H1 (cell line): ENCODE data around the gene TFAP2C. TPM values are rescaled to one million over a fixed set of nuclear protein-coding genes. Genes with fewer than 3 reads are reported as not detected.
A peak's percentile ranks its signal among the peaks of the same experiment; 100 is the strongest.

ENCODE experiments used
- CTCF ChIA-PET: fragments of 300-600 bp; sonication (Branson Sonifier 250); formaldehyde crosslinking; loops from one replicate; lab custom pipeline; 2021; ENCODE audit not compliant: partially characterized antibody; lab: Charles Lee
- POLR2A ChIA-PET: fragments of 300-600 bp; sonication (Branson Sonifier 250); formaldehyde crosslinking; loops from one replicate; lab custom pipeline; 2021; ENCODE audit warnings: inconsistent platforms; ENCODE audit not compliant: partially characterized antibody; lab: Charles Lee
- DNase-seq, 2 experiments: peaks; one replicate each; pipeline versions ENCODE4 v3.0.0 to v3.0.0-alpha.2; 2010 to 2022; ENCODE audit warnings: low spot score in 2 of 2, low read depth in 1 of 2, mixed read lengths in 1 of 2
- FAIRE-seq: peaks from 2 replicates; lab custom pipeline; 2011; peaks lifted over from hg19 to GRCh38; lab: Jason Lieb, UNC
- H2AFZ ChIP-seq: 2 replicates; pipeline ENCODE4 v1.8.1; 2012; ENCODE audit warnings: low read length, inconsistent platforms
- H2AK5ac ChIP-seq: 2 replicates; pipeline ENCODE4 v1.6.1; 2013; ENCODE audit warnings: low read depth, low read length
- H2BK120ac ChIP-seq: replicated peaks from 2 replicates; pipeline ENCODE3; 2013; ENCODE audit warnings: low read depth, low read length, inconsistent platforms
- H2BK12ac ChIP-seq: 2 replicates; pipeline ENCODE4 v1.6.1; 2013; ENCODE audit warnings: low read depth, low read length
- H2BK15ac ChIP-seq: 2 replicates; pipeline ENCODE4 v1.6.1; 2013; ENCODE audit warnings: low read length
- H2BK20ac ChIP-seq: 2 replicates; pipeline ENCODE4 v1.6.1; 2013; ENCODE audit warnings: low read length
- H2BK5ac ChIP-seq: 2 replicates; pipeline ENCODE4 v1.6.1; 2013; ENCODE audit warnings: low read depth, low read length
- H3K14ac ChIP-seq: 2 replicates; pipeline ENCODE4 v1.6.1; 2013; ENCODE audit warnings: inconsistent platforms; ENCODE audit not compliant: insufficient read length
- H3K18ac ChIP-seq: 2 replicates; pipeline ENCODE4 v1.6.1; 2013; ENCODE audit warnings: low read length; ENCODE audit errors: extremely low read depth
- H3K23ac ChIP-seq: 2 replicates; pipeline ENCODE4 v1.6.1; 2013; ENCODE audit warnings: inconsistent platforms; ENCODE audit not compliant: insufficient read length
- H3K23me2 ChIP-seq: 2 replicates; pipeline ENCODE4 v1.6.1; 2013; ENCODE audit warnings: low read depth, low read length
- H3K27ac ChIP-seq: 2 replicates; pipeline ENCODE4 v1.6.1; 2011; ENCODE audit warnings: low read depth, low read length, inconsistent platforms
- H3K27me3 ChIP-seq, 4 experiments: replicated peaks in 1 of 4; 1 replicate in 1 of 4; 2 replicates in 3 of 4; pipeline versions ENCODE4 v1.6.1 to v1.8.1; 2011 to 2013; ENCODE audit warnings: low read length in 3 of 4, mild to moderate bottlenecking in 3 of 4, inconsistent platforms in 2 of 4, mixed read lengths in 2 of 4, moderate library complexity in 1 of 4; ENCODE audit not compliant: control insufficient read depth in 3 of 4, insufficient read depth in 3 of 4; ENCODE audit errors: extremely low read depth in 1 of 4
- H3K36me3 ChIP-seq, 4 experiments: 2 replicates each; pipeline versions ENCODE4 v1.6.1 to v1.8.1; 2011 to 2013; ENCODE audit warnings: mild to moderate bottlenecking in 4 of 4, low read length in 3 of 4, moderate library complexity in 2 of 4, control low read depth in 1 of 4, inconsistent platforms in 1 of 4; ENCODE audit not compliant: insufficient read depth in 4 of 4, control insufficient read depth in 2 of 4
- H3K4ac ChIP-seq: replicated peaks from 2 replicates; pipeline ENCODE3; 2013; ENCODE audit warnings: low read length, low read depth, mixed read lengths, inconsistent platforms; ENCODE audit not compliant: insufficient read length
- H3K4me1 ChIP-seq, 4 experiments: replicated peaks in 1 of 4; 1 replicate in 1 of 4; 2 replicates in 3 of 4; pipeline versions ENCODE4 v1.6.1 to v1.8.1; 2011 to 2013; ENCODE audit warnings: low read length in 3 of 4, inconsistent platforms in 2 of 4, mixed read lengths in 1 of 4; ENCODE audit not compliant: insufficient read depth in 4 of 4, control insufficient read depth in 3 of 4
- H3K4me2 ChIP-seq, 2 experiments: 2 replicates each; pipeline versions ENCODE4 v1.6.1 to v1.8.1; 2011 to 2013; ENCODE audit warnings: low read depth in 2 of 2, low read length in 2 of 2, control low read depth in 1 of 2, inconsistent platforms in 1 of 2, mild to moderate bottlenecking in 1 of 2; ENCODE audit not compliant: insufficient read depth in 1 of 2
- H3K4me3 ChIP-seq, 4 experiments: fragments of 200-600, 300-600 bp in 1 of 4; sonication (generic), shearing (Covaris generic), sonication (Bioruptor Twin) in 1 of 4; 2 replicates each; pipeline versions ENCODE4 v1.5.1 to v1.8.1; 2011 to 2016; ENCODE audit warnings: low read length in 4 of 4, low read depth in 3 of 4, control low read depth in 2 of 4, inconsistent platforms in 2 of 4, mild to moderate bottlenecking in 2 of 4, mixed read lengths in 1 of 4, moderate library complexity in 1 of 4; ENCODE audit not compliant: insufficient read depth in 2 of 4; ENCODE audit errors: extremely low read depth in 1 of 4
- H3K56ac ChIP-seq: replicated peaks from 2 replicates; pipeline ENCODE3; 2013; ENCODE audit warnings: low read depth, mild to moderate bottlenecking, mixed read lengths, low read length, inconsistent platforms; ENCODE audit not compliant: insufficient read length
- H3K79me1 ChIP-seq: 2 replicates; pipeline ENCODE4 v1.6.1; 2013; ENCODE audit warnings: low read depth, low read length, control low read depth
- H3K79me2 ChIP-seq, 2 experiments: 2 replicates each; pipeline versions ENCODE4 v1.6.1 to v1.8.1; 2012 to 2013; ENCODE audit warnings: low read length in 2 of 2, mild to moderate bottlenecking in 2 of 2, inconsistent platforms in 1 of 2; ENCODE audit not compliant: insufficient read depth in 2 of 2, control insufficient read depth in 1 of 2
- H3K9ac ChIP-seq, 4 experiments: replicated peaks in 1 of 4; 1 replicate in 1 of 4; 2 replicates in 3 of 4; pipeline versions ENCODE4 v1.6.1 to v1.8.1; 2011 to 2013; ENCODE audit warnings: low read depth in 3 of 4, low read length in 3 of 4, control low read depth in 2 of 4, mild to moderate bottlenecking in 2 of 4, moderate library complexity in 2 of 4, inconsistent platforms in 1 of 4; ENCODE audit errors: extremely low read depth in 1 of 4
- H3K9me3 ChIP-seq, 2 experiments: 2 replicates each; pipeline versions ENCODE4 v1.6.1 to v1.8.1; 2012 to 2013; ENCODE audit warnings: mild to moderate bottlenecking in 2 of 2, moderate library complexity in 2 of 2, control low read depth in 1 of 2, inconsistent platforms in 1 of 2, low read depth in 1 of 2, low read length in 1 of 2, mixed read lengths in 1 of 2; ENCODE audit not compliant: insufficient read depth in 2 of 2
- H4K20me1 ChIP-seq, 2 experiments: replicated peaks in 1 of 2; 2 replicates each; pipeline versions ENCODE3 to v1.8.1; 2011 to 2013; ENCODE audit warnings: inconsistent platforms in 2 of 2, low read length in 2 of 2, mild to moderate bottlenecking in 1 of 2; ENCODE audit not compliant: insufficient read depth in 2 of 2, control insufficient read depth in 1 of 2
- H4K5ac ChIP-seq: 2 replicates; pipeline ENCODE4 v1.6.1; 2013; ENCODE audit warnings: low read length, low read depth, mixed read lengths, inconsistent platforms; ENCODE audit not compliant: insufficient read length
- H4K8ac ChIP-seq: 2 replicates; pipeline ENCODE4 v1.8.0; 2013; ENCODE audit warnings: mild to moderate bottlenecking, moderate library complexity, low read length, inconsistent platforms; ENCODE audit not compliant: insufficient read depth; ENCODE audit errors: extremely low read depth
- H4K91ac ChIP-seq: replicated peaks from 2 replicates; pipeline ENCODE3; 2013; ENCODE audit warnings: low read length, mixed read lengths, inconsistent platforms; ENCODE audit not compliant: insufficient read length
- ATF2 ChIP-seq: IDR thresholded peaks from 2 replicates; pipeline ENCODE4 v1.6.1; 2012; ENCODE audit warnings: low read length, inconsistent platforms
- FOSL1 ChIP-seq: IDR thresholded peaks from 2 replicates; pipeline ENCODE4 v1.6.1; 2011; ENCODE audit warnings: mild to moderate bottlenecking, low read depth, low read length, moderate library complexity; ENCODE audit not compliant: insufficient read depth
- RFX5 ChIP-seq: IDR thresholded peaks from 2 replicates; pipeline ENCODE4 v1.6.1; 2011; ENCODE audit warnings: low read depth, low read length, improper control_type of control experiment, borderline replicate concordance
- RNF2 ChIP-seq: fragments of 200-900, 300-1000 bp; sonication (generic); IDR thresholded peaks from 2 replicates; pipeline ENCODE4 v1.7.1; 2016; ENCODE audit warnings: borderline replicate concordance, low read depth, mild to moderate bottlenecking, antibody characterized with exemption, low read length; ENCODE audit not compliant: poor library complexity, severe bottlenecking; ENCODE audit errors: missing control alignments
- SP2 ChIP-seq: IDR thresholded peaks from 2 replicates; pipeline ENCODE4 v1.6.1; 2012; ENCODE audit warnings: mild to moderate bottlenecking, low read length, inconsistent platforms
- SUZ12 ChIP-seq: fragments of 200-600 bp; sonication (generic); IDR thresholded peaks from 2 replicates; pipeline ENCODE4 v1.6.1; 2012; ENCODE audit warnings: mild to moderate bottlenecking, inconsistent platforms, low read length, moderate library complexity, mixed read lengths
- TAF1 ChIP-seq: IDR thresholded peaks from 2 replicates; pipeline ENCODE4 v1.6.1; 2011; ENCODE audit warnings: mild to moderate bottlenecking, low read depth, low read length
- TEAD4 ChIP-seq: IDR thresholded peaks from 2 replicates; pipeline ENCODE4 v1.6.1; 2012; ENCODE audit warnings: low read depth, low read length, inconsistent platforms, mixed read lengths
- WGBS, 2 experiments: shearing (Covaris generic) in 1 of 2; methylation state at CpG; one replicate each; pipeline versions ENCODE4 v1.1.6 to v1.1.7; 2013 to 2015; ENCODE audit warnings: low lambda C conversion rate in 2 of 2, mixed read lengths in 2 of 2, inconsistent platforms in 1 of 2, low coverage in 1 of 2, missing lambda C conversion rate in 1 of 2; ENCODE audit not compliant: insufficient replicate concordance in 2 of 2, insufficient coverage in 1 of 2, insufficient read length in 1 of 2; ENCODE audit errors: extremely low coverage in 1 of 2, missing lambda C conversion rate in 1 of 2; 5-methylcytosine and 5-hydroxymethylcytosine counted together
- polyA plus RNA-seq, 7 experiments: library from polyadenylated mRNA; depleted of rRNA in 3 of 7; stranded (reverse) in 5 of 7; unstranded in 2 of 7; fragments of >200 nt in 5 of 7; fragments of 200-250 nt in 2 of 7; gene quantifications; 1 replicate in 5 of 7; 2 replicates in 1 of 7; 4 replicates in 1 of 7; pipeline versions ENCODE4 v1.2.1 to v1.2.3, GENCODE V29; 2011 to 2013; ENCODE audit warnings: missing spikeins in 2 of 7, mixed read lengths in 2 of 7
- total RNA-seq: library from RNA; stranded (reverse); fragmentation: NEBNext Ultra II Directional; extraction: Animal tissue kit (Norgen Biotek cat#: 25700); gene quantifications from 2 replicates; pipeline ENCODE4 v1.2.1, GENCODE V29; 2021

TFAP2C gene
- total and polyA plus RNA-seq, 2 of the 8 experiments (the other 6 are each of a cell fraction or from before 2014, with no cell fraction given): 1.7 to 5.8 TPM

- Histone ChIP-seq H3K79me1 (peaks cover 3% of the 10 kb centered on the region; the same call in 1 of the 2 replicates), H3K4me3 (peak overlapping the region; percentile 77 to 81 (median 79)), H2AK5ac (no peak overlapping the region), H3K14ac (no peak overlapping the region), H4K91ac (peak overlapping the region; percentile 70), H3K4me1 (peaks cover 13 to 25% (median 16%) of the 10 kb centered on the region in 4 experiments), H3K18ac (peak overlapping the region; percentile 97), H3K23ac (no peak overlapping the region), H3K27me3 (peaks cover 39 to 57% (median 47%) of the 10 kb centered on the region in 4 experiments), H3K9me3 (no peaks in the 10 kb centered on the region), H2BK120ac (peak overlapping the region; percentile 66), H2BK5ac (no peak overlapping the region; the same call in 1 of the 2 replicates), H4K5ac (no peak overlapping the region), H2BK20ac (0 out of 2 replicates have a peak overlapping the region, but pooled peaks have one; percentile 72), H2BK15ac (0 out of 2 replicates have a peak overlapping the region, but pooled peaks have one; percentile 61), H2AFZ (no peak overlapping the region), H3K56ac (peak overlapping the region; percentile 62), H3K23me2 (peaks cover 34% of the 10 kb centered on the region), H4K20me1 (peaks cover 15 to 31% of the 10 kb centered on the region in 2 experiments), H3K4me2 (peak overlapping the region; percentile 77 to 95), H3K36me3 (peaks cover 0 to 36% (median 0%) of the 10 kb centered on the region in 4 experiments; a peak in 1 of 8 replicates), H3K4ac (no peak overlapping the region), H4K8ac (peak overlapping the region; percentile 86), H3K27ac (no peak overlapping the region), H3K9ac (peak overlapping the region in 2 of 4 experiments; percentile 44 to 54; a peak in 5 of 7 replicates), H3K79me2 (peaks cover 0 to 2% of the 10 kb centered on the region in 2 experiments; a peak in 1 of 4 replicates), H2BK12ac (no peak overlapping the region; the same call in 1 of the 2 replicates)
- POLR2A ChIA-PET: interaction anchor here (1.3 kb wide), 1 partner anchor 8 kb away, joined by 4 read pairs; no protein-coding TSS in a partner anchor
- WGBS, 2 experiments: 2% methylated on average over 46 of the region's 82 CpGs; no CpG with 5 or more reads in 1 of the 2 experiments
- FAIRE-seq (no peak), DNase-seq (peak in 1 of 2 experiments; percentile 80)
- CTCF ChIA-PET: interaction anchor here (0.5 to 2.3 kb wide), 38 partner anchors 11 to 442 kb away, joined by 3 to 9 read pairs (median 4); no protein-coding TSS in a partner anchor
- TF ChIP-seq RNF2 (no peak), TAF1 (no peak), RFX5 (no peak), ATF2 (no peak), SUZ12 (0 out of 2 replicates have a peak, but pooled peaks have one; percentile 30), TEAD4 (no peak), FOSL1 (no peak), SP2 (no peak)
Measured at GRCh38 chr20:56630506-56631317, 1.6 kb downstream of the TFAP2C start.
